VCaP (cell line): ENCODE data around the gene ASB4.
A peak's percentile ranks its signal among the peaks of the same experiment; 100 is the strongest.

Experiments used
- H3K27ac ChIP-seq: fragments of 450-650 bp; 2 replicates; pipeline ENCODE4 v1.5.1; 2017
- TF ChIP-seq, protein P1 (sequence below): fragments of 450-650 bp; conservative IDR thresholded peaks from 2 replicates; pipeline ENCODE4 v1.5.1; 2017; ENCODE audit warnings: mild to moderate bottlenecking, moderate library complexity

ASB4 gene

DNA sequence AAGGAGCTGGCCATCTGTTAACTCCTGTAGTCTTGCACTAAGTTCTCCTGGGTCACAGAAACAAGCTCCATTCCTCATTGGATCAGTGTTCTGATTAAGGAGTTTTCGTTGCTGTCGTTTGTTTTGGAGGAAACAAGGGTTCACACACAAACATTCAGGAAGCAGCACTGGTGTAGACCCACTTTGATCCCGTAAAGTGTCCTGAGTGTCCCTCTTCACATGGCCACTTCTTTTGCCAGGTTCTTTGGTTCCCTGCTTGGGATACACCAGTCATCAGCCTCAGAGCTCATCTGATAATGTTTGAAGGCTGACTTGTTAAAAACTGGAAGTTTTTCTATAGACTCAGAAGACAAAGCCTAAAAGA, 99.7 kb downstream of the ASB4 start:
- TF ChIP-seq, protein P1, sequence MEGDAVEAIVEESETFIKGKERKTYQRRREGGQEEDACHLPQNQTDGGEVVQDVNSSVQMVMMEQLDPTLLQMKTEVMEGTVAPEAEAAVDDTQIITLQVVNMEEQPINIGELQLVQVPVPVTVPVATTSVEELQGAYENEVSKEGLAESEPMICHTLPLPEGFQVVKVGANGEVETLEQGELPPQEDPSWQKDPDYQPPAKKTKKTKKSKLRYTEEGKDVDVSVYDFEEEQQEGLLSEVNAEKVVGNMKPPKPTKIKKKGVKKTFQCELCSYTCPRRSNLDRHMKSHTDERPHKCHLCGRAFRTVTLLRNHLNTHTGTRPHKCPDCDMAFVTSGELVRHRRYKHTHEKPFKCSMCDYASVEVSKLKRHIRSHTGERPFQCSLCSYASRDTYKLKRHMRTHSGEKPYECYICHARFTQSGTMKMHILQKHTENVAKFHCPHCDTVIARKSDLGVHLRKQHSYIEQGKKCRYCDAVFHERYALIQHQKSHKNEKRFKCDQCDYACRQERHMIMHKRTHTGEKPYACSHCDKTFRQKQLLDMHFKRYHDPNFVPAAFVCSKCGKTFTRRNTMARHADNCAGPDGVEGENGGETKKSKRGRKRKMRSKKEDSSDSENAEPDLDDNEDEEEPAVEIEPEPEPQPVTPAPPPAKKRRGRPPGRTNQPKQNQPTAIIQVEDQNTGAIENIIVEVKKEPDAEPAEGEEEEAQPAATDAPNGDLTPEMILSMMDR, result no peak

DNA sequence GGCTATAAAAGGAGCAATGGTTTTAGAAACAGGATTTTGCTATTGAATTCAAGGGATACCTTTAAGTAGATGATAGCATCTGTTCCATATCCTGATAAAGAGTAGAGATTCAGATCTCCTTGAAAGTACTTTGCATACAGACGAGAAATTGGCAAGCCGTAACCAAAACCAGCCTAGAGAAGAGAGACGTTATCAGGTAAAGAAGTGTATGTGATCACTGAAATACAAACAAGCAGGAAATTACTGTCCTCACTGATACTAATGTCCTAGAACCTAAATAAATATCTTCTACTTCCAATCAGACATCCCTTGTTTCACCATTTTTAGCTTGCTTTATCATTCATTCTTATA, 101.2 kb downstream of the ASB4 start:
- H3K27ac ChIP-seq, result peak overlapping the region; percentile 50
- TF ChIP-seq, protein P1, result no peak

More for the DNA sequence above, 99.7 kb downstream of the ASB4 start:
- H3K27ac ChIP-seq, result no peak overlapping the region

DNA sequence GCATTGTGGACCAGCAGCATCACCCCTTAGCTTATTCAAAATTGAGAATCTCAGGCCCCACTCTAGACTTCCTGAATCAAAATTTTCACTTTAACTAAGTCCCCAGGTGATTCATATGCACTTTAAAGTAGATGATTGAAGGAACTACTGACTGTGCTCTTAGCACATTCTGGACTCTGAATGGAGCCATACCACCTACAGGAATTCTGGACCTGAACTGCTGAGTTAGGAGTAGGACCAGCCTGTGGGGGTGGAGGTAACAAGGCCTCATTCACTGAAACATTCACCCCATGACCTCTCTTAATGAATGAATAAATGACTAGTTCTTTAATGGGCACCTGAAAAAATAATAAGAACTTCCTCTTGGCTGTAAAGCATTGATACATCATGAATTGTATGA, 103.3 kb downstream of the ASB4 start:
- no peak overlapping the region for H3K27ac ChIP-seq
- TF ChIP-seq, protein P1, result no peak

DNA sequence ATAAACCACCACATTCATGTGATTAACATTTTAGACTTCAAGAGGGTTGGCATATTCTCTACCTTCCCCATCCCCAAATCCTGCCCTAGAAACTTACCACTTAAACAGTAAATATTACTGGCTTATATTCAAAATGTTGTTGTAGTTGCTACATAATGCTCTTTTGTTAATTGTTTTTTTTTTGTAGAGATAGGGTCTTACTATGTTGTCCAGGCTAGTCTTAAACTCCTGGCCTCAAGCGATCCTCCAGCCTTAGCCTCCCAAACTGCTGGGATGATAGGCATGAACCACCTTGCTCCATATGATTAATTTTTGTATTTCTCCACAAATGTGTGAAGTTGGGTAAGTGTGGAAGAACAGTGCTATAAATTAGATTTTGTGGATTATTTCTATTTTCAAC, 104.0 kb downstream of the ASB4 start:
- H3K27ac ChIP-seq, result no peak overlapping the region
- TF ChIP-seq, protein P1, result no peak
